GM23338 (cell line): ENCODE measurements around the gene LRP1B. TPM values are rescaled to one million over a fixed set of nuclear protein-coding genes. Genes with fewer than 3 reads are reported as not detected.

Experiments
- ATAC-seq: fragments of 200-7000 bp; cut with Tn5 transposase; 3 replicates; pipeline ENCODE4 v1.9.1; 2020
- DNase-seq: peaks from one replicate; pipeline ENCODE4 v3.0.0-alpha.2; 2015; ENCODE audit warnings: low spot score
- H2AFZ ChIP-seq: fragments of 200-600 bp; sonication (generic); 2 replicates; pipeline ENCODE4 v1.8.0; 2016; ENCODE audit warnings: antibody characterized with exemption, mild to moderate bottlenecking, moderate library complexity
- H3F3A ChIP-seq: fragments of 200-600 bp; sonication (generic); replicated peaks from 2 replicates; pipeline ENCODE4 v1.8.0; 2017; ENCODE audit warnings: antibody characterized with exemption, mixed run types, low read depth
- H3K27ac ChIP-seq: fragments of 200-600 bp; sonication (generic); 2 replicates; pipeline ENCODE4 v1.6.1; 2016; ENCODE audit warnings: low read depth
- H3K27me3 ChIP-seq: fragments of 200-600 bp; sonication (generic); 2 replicates; pipeline ENCODE4 v1.8.0; 2016; ENCODE audit warnings: mild to moderate bottlenecking, mixed run types, moderate library complexity; ENCODE audit not compliant: insufficient read depth
- H3K36me3 ChIP-seq: fragments of 200-600 bp; sonication (generic); 2 replicates; pipeline ENCODE4 v1.8.0; 2016; ENCODE audit warnings: mild to moderate bottlenecking; ENCODE audit not compliant: insufficient read depth
- H3K4me1 ChIP-seq: fragments of 200-600 bp; sonication (generic); 2 replicates; pipeline ENCODE4 v1.8.0; 2016; ENCODE audit warnings: mild to moderate bottlenecking, moderate library complexity; ENCODE audit not compliant: insufficient read depth
- H3K4me2 ChIP-seq: fragments of 200-600 bp; sonication (generic); 2 replicates; pipeline ENCODE4 v1.7.1; 2017; ENCODE audit warnings: mixed run types
- H3K4me3 ChIP-seq: fragments of 200-600 bp; sonication (generic); 2 replicates; pipeline ENCODE4 v1.6.1; 2016; ENCODE audit warnings: mixed run types
- H3K79me2 ChIP-seq: fragments of 200-600 bp; sonication (generic); replicated peaks from 2 replicates; pipeline ENCODE4 v1.8.0; 2017; ENCODE audit warnings: mild to moderate bottlenecking; ENCODE audit not compliant: insufficient read depth
- H3K9me2 ChIP-seq: fragments of 200-600 bp; sonication (generic); 2 replicates; pipeline ENCODE4 v1.8.0; 2017; ENCODE audit not compliant: insufficient read depth
- H4K20me1 ChIP-seq: fragments of 200-600 bp; sonication (generic); replicated peaks from 2 replicates; pipeline ENCODE4 v1.8.0; 2017; ENCODE audit warnings: mild to moderate bottlenecking; ENCODE audit not compliant: insufficient read depth
- H3K27ac Mint-ChIP-seq: 2 replicates; pipeline ENCODE4 v1.8.0; 2020; ENCODE audit warnings: inconsistent platforms, mild to moderate bottlenecking, moderate library complexity, mixed read lengths
- H3K27me3 Mint-ChIP-seq: 3 replicates; pipeline ENCODE4 v1.8.0; 2022; ENCODE audit warnings: low read depth, mild to moderate bottlenecking, moderate library complexity, mixed read lengths, inconsistent platforms; ENCODE audit not compliant: insufficient read depth, poor library complexity
- H3K36me3 Mint-ChIP-seq: 3 replicates; pipeline ENCODE4 v1.8.0; 2021; ENCODE audit warnings: low read depth, mild to moderate bottlenecking, inconsistent platforms, moderate library complexity, mixed read lengths
- H3K4me1 Mint-ChIP-seq: 3 replicates; pipeline ENCODE4 v1.8.0; 2020; ENCODE audit warnings: mild to moderate bottlenecking, inconsistent platforms, mixed read lengths
- H3K4me3 Mint-ChIP-seq: 3 replicates; pipeline ENCODE4 v1.8.0; 2021; ENCODE audit warnings: moderate library complexity, mild to moderate bottlenecking, inconsistent platforms, mixed read lengths
- H3K9me3 Mint-ChIP-seq: 3 replicates; pipeline ENCODE4 v1.8.0; 2020; ENCODE audit warnings: moderate library complexity, mild to moderate bottlenecking, inconsistent platforms, mixed read lengths
- CREB1 ChIP-seq: fragments of 250-450 bp; sonication (Bioruptor Pico); IDR thresholded peaks from 2 replicates; pipeline ENCODE4 v1.5.0; 2020; ENCODE audit warnings: low read depth, mild to moderate bottlenecking, moderate library complexity
- ETS1 ChIP-seq: IDR thresholded peaks from 2 replicates; pipeline ENCODE4 v1.6.1; 2016; ENCODE audit warnings: antibody characterized with exemption
- EZH2 ChIP-seq: fragments of 200-600 bp; sonication (generic); IDR thresholded peaks from one replicate; pipeline ENCODE4 v1.8.0; 2017; ENCODE audit warnings: antibody characterized with exemption, mild to moderate bottlenecking, low read depth; ENCODE audit not compliant: unreplicated experiment
- JUNB ChIP-seq: IDR thresholded peaks from one replicate; pipeline ENCODE4 v1.6.1; 2016; ENCODE audit warnings: antibody characterized with exemption; ENCODE audit not compliant: unreplicated experiment
- NANOG ChIP-seq: IDR thresholded peaks from 2 replicates; pipeline ENCODE4 v1.6.1; 2016; ENCODE audit warnings: antibody characterized with exemption, borderline replicate concordance
- POLR2AphosphoS5 ChIP-seq: IDR thresholded peaks from 2 replicates; pipeline ENCODE4 v1.6.1; 2016; ENCODE audit warnings: antibody characterized with exemption, low read depth
- STAT1 ChIP-seq: IDR thresholded peaks from one replicate; pipeline ENCODE4 v1.6.1; 2016; ENCODE audit warnings: antibody characterized with exemption; ENCODE audit not compliant: unreplicated experiment
- ZNF462 ChIP-seq: fragments of 250-450 bp; sonication (Bioruptor Pico); IDR thresholded peaks from 2 replicates; pipeline ENCODE4 v1.5.0; 2020; ENCODE audit warnings: mild to moderate bottlenecking, moderate library complexity
- polyA plus RNA-seq: library from polyadenylated mRNA; unstranded; fragments of >200 nt; fragmentation: Nextera tagmentation; extraction: Ambion mirVana; gene quantifications from 2 replicates; pipeline ENCODE4 v1.2.1, GENCODE V29; 2016
- total RNA-seq: library from RNA; depleted of rRNA; stranded (reverse); fragments of >200 nt; shearing (Covaris generic); gene quantifications from 2 replicates; pipeline ENCODE4 v1.2.3, GENCODE V29; 2014
- TF ChIP-seq, protein P1 (sequence below), 2 experiments: fragments of 200-600 bp in 1 of 2; sonication (generic) in 1 of 2; conservative IDR thresholded peaks; 2 replicates each; pipeline versions ENCODE4 v1.5.1 to v1.6.1; 2016 to 2017; ENCODE audit warnings: antibody characterized with exemption in 2 of 2, low read depth in 2 of 2, mild to moderate bottlenecking in 2 of 2, moderate library complexity in 1 of 2

Gene LRP1B
- total and polyA plus RNA-seq, 2 experiments from 2014 or later = 0.15 to 0.97 TPM

GRCh38 chr2:141301551-141301950, 829.3 kb downstream of the LRP1B start:
- H3K27me3 ChIP-seq = no peaks in the 10 kb centered on the region
- H2AFZ ChIP-seq = no peak overlapping the region
- H3K27me3 Mint-ChIP-seq = no peaks in the 10 kb centered on the region
- H3K4me2 ChIP-seq = no peak overlapping the region
- no peak overlapping the region for H3K27ac Mint-ChIP-seq
- H3K9me3 Mint-ChIP-seq = no peaks in the 10 kb centered on the region; the same call in 2 of the 3 replicates
- DNase-seq (no peak), ATAC-seq (no peak)
- H3K9me2 ChIP-seq = 0 out of 2 replicates have a peak, but pooled peaks cover 6% of the 10 kb centered on the region
- no peak overlapping the region for H3K27ac ChIP-seq
- H3K36me3 Mint-ChIP-seq = no peaks in the 10 kb centered on the region
- no peaks in the 10 kb centered on the region for H4K20me1 ChIP-seq
- H3F3A ChIP-seq = no peaks in the 10 kb centered on the region
- H3K4me3 ChIP-seq = no peak overlapping the region
- no peaks in the 10 kb centered on the region for H3K36me3 ChIP-seq
- no peaks in the 10 kb centered on the region for H3K4me1 ChIP-seq
- no peak overlapping the region for H3K4me3 Mint-ChIP-seq
- H3K79me2 ChIP-seq = no peaks in the 10 kb centered on the region
- TF ChIP-seq STAT1 = no peak
- TF ChIP-seq EZH2 = no peak
- no peaks in the 10 kb centered on the region for H3K4me1 Mint-ChIP-seq

GRCh38 chr2:141280037-141280436, 850.8 kb downstream of the LRP1B start:
- Histone ChIP-seq H3K9me2 (no peaks in the 10 kb centered on the region), H3K4me2 (no peak overlapping the region), H3K27ac (no peak overlapping the region), H3K4me3 (no peak overlapping the region), H3F3A (no peaks in the 10 kb centered on the region), H3K4me1 (no peaks in the 10 kb centered on the region), H2AFZ (no peak overlapping the region), H3K79me2 (no peaks in the 10 kb centered on the region), H3K36me3 (no peaks in the 10 kb centered on the region), H3K27me3 (no peaks in the 10 kb centered on the region), H4K20me1 (no peaks in the 10 kb centered on the region)
- H3K9me3 Mint-ChIP-seq = no peaks in the 10 kb centered on the region; the same call in 2 of the 3 replicates
- H3K27ac Mint-ChIP-seq = no peak overlapping the region; the same call in 1 of the 2 replicates
- H3K27me3 Mint-ChIP-seq = no peaks in the 10 kb centered on the region
- DNase-seq = no peak
- no peak overlapping the region for H3K4me3 Mint-ChIP-seq
- H3K36me3 Mint-ChIP-seq = no peaks in the 10 kb centered on the region
- no peak for ATAC-seq
- H3K4me1 Mint-ChIP-seq = no peaks in the 10 kb centered on the region
- TF ChIP-seq, protein P1, sequence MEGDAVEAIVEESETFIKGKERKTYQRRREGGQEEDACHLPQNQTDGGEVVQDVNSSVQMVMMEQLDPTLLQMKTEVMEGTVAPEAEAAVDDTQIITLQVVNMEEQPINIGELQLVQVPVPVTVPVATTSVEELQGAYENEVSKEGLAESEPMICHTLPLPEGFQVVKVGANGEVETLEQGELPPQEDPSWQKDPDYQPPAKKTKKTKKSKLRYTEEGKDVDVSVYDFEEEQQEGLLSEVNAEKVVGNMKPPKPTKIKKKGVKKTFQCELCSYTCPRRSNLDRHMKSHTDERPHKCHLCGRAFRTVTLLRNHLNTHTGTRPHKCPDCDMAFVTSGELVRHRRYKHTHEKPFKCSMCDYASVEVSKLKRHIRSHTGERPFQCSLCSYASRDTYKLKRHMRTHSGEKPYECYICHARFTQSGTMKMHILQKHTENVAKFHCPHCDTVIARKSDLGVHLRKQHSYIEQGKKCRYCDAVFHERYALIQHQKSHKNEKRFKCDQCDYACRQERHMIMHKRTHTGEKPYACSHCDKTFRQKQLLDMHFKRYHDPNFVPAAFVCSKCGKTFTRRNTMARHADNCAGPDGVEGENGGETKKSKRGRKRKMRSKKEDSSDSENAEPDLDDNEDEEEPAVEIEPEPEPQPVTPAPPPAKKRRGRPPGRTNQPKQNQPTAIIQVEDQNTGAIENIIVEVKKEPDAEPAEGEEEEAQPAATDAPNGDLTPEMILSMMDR (conservative IDR thresholded peaks at IDR 0.05; ENCODE audit: low read depth in 2 of 2) = no peak
- TF ChIP-seq STAT1 (no peak), ZNF462 (no peak), EZH2 (no peak), ETS1 (no peak), NANOG (no peak), CREB1 (CRISPR knock-in tag) (no peak), JUNB (no peak), POLR2AphosphoS5 (no peak)
